Lower lobe of right lung (tissue), 2 donors: ENCODE data around the gene NAA50. TPM values are rescaled to one million over a fixed set of nuclear protein-coding genes. Genes with fewer than 3 reads are reported as not detected.

Experiments
- ATAC-seq, 2 donors: fragments of 200-7000 bp; cut with Tn5 transposase; one replicate each; pipeline ENCODE4 v1.9.1; 2020 to 2022; ENCODE audit warnings: mild to moderate bottlenecking in 2 of 2, moderate library complexity in 2 of 2
- DNase-seq: peaks from one replicate; pipeline ENCODE4 v3.0.0-alpha.2; 2020
- H3K27ac ChIP-seq: fragments of 200-600 bp; one replicate; pipeline ENCODE4 v1.8.0; 2022
- H3K27me3 ChIP-seq: fragments of 200-600 bp; one replicate; pipeline ENCODE4 v1.8.0; 2022; ENCODE audit warnings: low read depth
- H3K36me3 ChIP-seq: fragments of 200-600 bp; one replicate; pipeline ENCODE4 v1.8.0; 2022; ENCODE audit warnings: mild to moderate bottlenecking
- H3K4me1 ChIP-seq: fragments of 200-600 bp; one replicate; pipeline ENCODE4 v1.8.0; 2022
- H3K4me3 ChIP-seq: fragments of 200-600 bp; one replicate; pipeline ENCODE4 v1.8.0; 2022; ENCODE audit warnings: mild to moderate bottlenecking
- H3K9me3 ChIP-seq: fragments of 200-600 bp; one replicate; pipeline ENCODE4 v1.8.0; 2022
- CTCF ChIP-seq: fragments of 200-600 bp; IDR thresholded peaks from one replicate; pipeline ENCODE4 v1.8.0; 2022; ENCODE audit warnings: antibody characterized with exemption, mild to moderate bottlenecking
- intact Hi-C: fragments of 100-400 bp; cut with DNase I; formaldehyde crosslinking; loops from one replicate; pipeline ENCODE4 v1.11.0; 2022
- total RNA-seq: library from RNA; stranded (reverse); fragmentation: NEBNext Ultra II Directional; extraction: Animal tissue kit (Norgen Biotek cat#: 25700); gene quantifications from one replicate; pipeline ENCODE4 v1.2.1, GENCODE V29; 2021
- donor health status: DM: no; HTN: yes; CAD: no; lungs with severe emphysema.

Gene NAA50
- total RNA-seq, 1 donor from 2014 or later: 83.3 TPM

DNA sequence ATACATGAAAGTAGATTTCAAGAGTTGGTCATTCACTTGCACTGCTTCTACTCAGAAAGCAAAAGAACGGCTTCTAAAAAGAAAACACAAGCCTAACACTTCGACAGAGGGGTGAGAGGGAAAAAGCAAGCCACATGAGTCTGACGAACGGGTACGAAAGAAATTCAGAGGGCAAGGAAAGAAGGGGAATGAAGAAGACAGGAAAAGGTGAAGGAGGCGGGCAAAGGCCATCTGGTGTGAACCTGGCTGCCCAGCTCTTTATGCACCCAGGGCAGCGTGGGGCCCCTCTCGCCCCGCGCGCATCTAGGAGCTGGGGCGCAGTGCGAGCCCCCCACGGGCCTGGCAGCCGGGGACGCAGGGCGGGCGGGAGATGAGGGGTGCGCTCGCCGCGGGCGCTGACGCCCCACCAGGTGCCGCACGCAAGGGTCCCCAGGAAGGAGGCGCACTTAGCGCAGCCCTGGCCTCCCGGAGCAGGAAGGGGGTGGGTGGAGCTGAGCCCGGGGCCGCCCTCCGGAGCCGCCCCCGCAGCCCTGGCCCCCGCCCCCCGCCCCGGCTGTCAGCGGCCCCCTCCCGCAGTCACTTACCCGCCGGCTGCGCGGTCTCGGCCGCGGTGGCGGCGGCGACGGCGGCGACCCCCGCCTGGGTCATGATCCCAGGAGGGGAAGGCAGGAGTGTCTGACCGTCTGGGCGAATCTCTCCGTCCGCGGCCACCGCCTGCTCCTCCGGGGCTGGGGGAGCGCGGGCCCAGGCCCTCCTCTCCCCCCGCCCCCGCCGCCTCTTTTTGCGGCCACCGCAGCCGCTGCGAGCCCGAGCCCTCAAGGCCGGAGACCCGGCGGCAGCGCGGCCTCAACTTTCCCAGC, 50.0 kb downstream of the NAA50 start, which contains the start of gene USF3:
TSS of gene USF3 (minus strand) at position 857 of the 860 bp plus-strand sequence. CDS start 21,764 bp downstream, outside the sequence.
- Histone ChIP-seq H3K27me3 (no peaks in the 10 kb centered on the region), H3K9me3 (no peaks in the 10 kb centered on the region), H3K27ac (peak within 1 kb of the TSS; percentile 98), H3K36me3 (no peaks in the 10 kb centered on the region), H3K4me3 (peak within 1 kb of the TSS; percentile 79), H3K4me1 (peaks cover 32% of the 10 kb centered on the region)
- no peak for TF ChIP-seq CTCF
- ATAC-seq (peak; percentile 91 to 93), DNase-seq (peak; percentile 86)
- intact Hi-C loops: no loop called here

- Histone ChIP-seq H3K4me1 (peaks cover 32% of the 10 kb centered on the region), H3K36me3 (no peaks in the 10 kb centered on the region)
These were observed 50.6 kb downstream of the NAA50 start for GRCh38 chr3:113695431-113695785.

GRCh38 chr3:113690482-113690881, 55.6 kb downstream of the NAA50 start:
- TF ChIP-seq CTCF: no peak
- H3K4me3 ChIP-seq: no peak overlapping the region
- intact Hi-C loops: no loop called here
- no peak for DNase-seq
- no peaks in the 10 kb centered on the region for H3K27me3 ChIP-seq
- H3K4me1 ChIP-seq: peaks cover 27% of the 10 kb centered on the region
- no peak for ATAC-seq
- H3K9me3 ChIP-seq: no peaks in the 10 kb centered on the region
- no peaks in the 10 kb centered on the region for H3K36me3 ChIP-seq
- no peak overlapping the region for H3K27ac ChIP-seq

More at GRCh38 chr3:113695431-113695785, 50.6 kb downstream of the NAA50 start:
- no peak for TF ChIP-seq CTCF
- H3K9me3 ChIP-seq: no peaks in the 10 kb centered on the region
- ATAC-seq: no peak
- DNase-seq: no peak
- H3K4me3 ChIP-seq: peak overlapping the region; percentile 79
- no peaks in the 10 kb centered on the region for H3K27me3 ChIP-seq
- peak overlapping the region; percentile 98 for H3K27ac ChIP-seq
- intact Hi-C loops: no loop called here

DNA sequence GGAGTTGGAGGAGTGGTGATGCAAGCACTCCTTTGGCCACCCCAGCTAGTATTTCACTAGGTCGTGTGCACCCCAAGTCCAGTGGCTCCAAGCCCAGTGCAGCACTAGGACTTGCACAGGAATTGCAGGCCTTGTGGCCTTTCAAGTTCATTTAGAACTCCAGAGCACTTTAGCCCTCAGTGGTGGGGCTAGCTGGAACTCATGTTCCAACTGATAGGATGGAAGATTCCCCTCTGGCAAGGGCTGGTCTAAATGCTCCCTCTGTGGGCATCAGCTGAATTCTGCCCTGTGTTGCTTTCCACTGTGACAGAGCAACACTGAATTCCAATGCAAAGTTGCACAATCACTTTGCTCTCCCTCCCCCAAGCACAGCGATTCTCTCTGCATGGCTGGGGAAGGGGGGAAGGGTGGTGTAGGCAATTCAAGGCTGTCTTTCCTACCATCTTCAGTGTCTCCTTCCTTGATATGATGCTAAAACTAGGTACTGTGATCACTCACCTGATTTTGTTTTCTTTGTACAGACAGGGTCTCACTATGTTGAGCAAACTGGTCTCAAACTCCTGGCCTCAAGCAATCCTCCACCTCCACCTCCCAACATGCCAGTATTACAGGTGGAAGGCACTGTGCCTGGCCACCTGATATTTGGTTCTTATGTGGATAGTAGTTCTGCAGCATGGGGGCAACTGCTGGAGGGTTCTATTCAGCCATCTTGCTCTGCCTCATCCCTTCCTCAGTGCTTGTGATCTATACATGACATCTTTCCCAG, 59.9 kb downstream of the NAA50 start:
- ATAC-seq: peak; percentile 60 to 67
- H3K27me3 ChIP-seq: no peaks in the 10 kb centered on the region
- H3K9me3 ChIP-seq: peaks cover 9% of the 10 kb centered on the region

More for the DNA sequence above, 59.9 kb downstream of the NAA50 start:
- intact Hi-C loops: no loop called here
- TF ChIP-seq CTCF: no peak
- Histone ChIP-seq H3K4me1 (peaks cover 11% of the 10 kb centered on the region), H3K27ac (no peak overlapping the region), H3K36me3 (no peaks in the 10 kb centered on the region), H3K4me3 (no peak overlapping the region)
- DNase-seq: no peak
